ENCODE data around the gene RALGAPA2. TPM values are rescaled to one million over a fixed set of nuclear protein-coding genes. Genes with fewer than 3 reads are reported as not detected.

RALGAPA2 gene
- total RNA-seq, 2 donors from 2014 or later = 40.2 to 45.4 TPM

GRCh38 chr20:20395087-20395486 is 317.4 kb downstream of the RALGAPA2 start:
- ATAC-seq (no peak), DNase-seq (no peak)
- H3K36me3 ChIP-seq (replicated peaks in 1 of 2; ENCODE audit: insufficient read depth in 1 of 2, low read depth in 2 of 2) = peaks cover 6 to 9% of the 10 kb centered on the region in 2 donors
- 88 to 90% methylated on average over 12 of the region's 12 CpGs for WGBS, 2 donors
- intact Hi-C loops (cut with DNase I) = no loop called here
- no peaks in the 10 kb centered on the region for H3K27me3 ChIP-seq
- TF ChIP-seq CTCF (IDR thresholded peaks at IDR 0.05) (no peak), POLR2A (IDR thresholded peaks at IDR 0.05) (no peak)
- peaks cover 7% of the 10 kb centered on the region for H3K4me1 ChIP-seq
- H3K4me3 ChIP-seq = no peak overlapping the region
- H3K9me3 ChIP-seq = no peaks in the 10 kb centered on the region
- no peak overlapping the region for H3K27ac ChIP-seq

GRCh38 chr20:20393207-20394120 is 319.0 kb downstream of the RALGAPA2 start:
- no peak overlapping the region for H3K4me3 ChIP-seq
- H3K27ac ChIP-seq = no peak overlapping the region
- H3K4me1 ChIP-seq = no peaks in the 10 kb centered on the region
- ATAC-seq (no peak), DNase-seq (no peak)
- no peaks in the 10 kb centered on the region for H3K9me3 ChIP-seq
- intact Hi-C loops (cut with DNase I) = no loop called here
- H3K27me3 ChIP-seq = no peaks in the 10 kb centered on the region
- WGBS, 2 donors = 76 to 83% methylated on average over 20 of the region's 20 CpGs
- H3K36me3 ChIP-seq (replicated peaks in 1 of 2; ENCODE audit: insufficient read depth in 1 of 2, low read depth in 2 of 2) = peaks cover 6 to 9% of the 10 kb centered on the region in 2 donors
- TF ChIP-seq POLR2A (IDR thresholded peaks at IDR 0.05) = no peak
- no peak for TF ChIP-seq CTCF (IDR thresholded peaks at IDR 0.05)

- Histone ChIP-seq H3K9me3 (no peaks in the 10 kb centered on the region), H3K4me3 (no peak overlapping the region), H3K4me1 (no peaks in the 10 kb centered on the region), H3K27me3 (no peaks in the 10 kb centered on the region), H3K27ac (no peak overlapping the region), H3K36me3 (replicated peaks in 1 of 2; ENCODE audit: insufficient read depth in 1 of 2, low read depth in 2 of 2) (peaks cover 6 to 9% of the 10 kb centered on the region in 2 donors)
- DNase-seq = no peak
- TF ChIP-seq POLR2A (IDR thresholded peaks at IDR 0.05) = no peak
- no peak for TF ChIP-seq CTCF (IDR thresholded peaks at IDR 0.05)
- WGBS, 2 donors = 87 to 92% methylated on average over 13 of the region's 13 CpGs
- intact Hi-C loops (cut with DNase I) = no loop called here
- no peak for ATAC-seq
Observed at GRCh38 chr20:20391766-20392165, 320.7 kb downstream of the RALGAPA2 start.

- 82 to 85% methylated on average over 4 of the region's 4 CpGs for WGBS, 2 donors
- intact Hi-C loops (cut with DNase I) = no loop called here
- peaks cover 6 to 9% of the 10 kb centered on the region in 2 donors for H3K36me3 ChIP-seq (replicated peaks in 1 of 2; ENCODE audit: insufficient read depth in 1 of 2, low read depth in 2 of 2)
Observed at GRCh38 chr20:20391115-20391514, 321.3 kb downstream of the RALGAPA2 start.

More at GRCh38 chr20:20391115-20391514, 321.3 kb downstream of the RALGAPA2 start:
- DNase-seq (no peak), ATAC-seq (no peak)
- TF ChIP-seq CTCF (IDR thresholded peaks at IDR 0.05) = no peak
- no peak overlapping the region for H3K4me3 ChIP-seq
- H3K27me3 ChIP-seq = no peaks in the 10 kb centered on the region
- no peak overlapping the region for H3K27ac ChIP-seq
- H3K4me1 ChIP-seq = no peaks in the 10 kb centered on the region
- no peaks in the 10 kb centered on the region for H3K9me3 ChIP-seq

Measured in body of pancreas (tissue), 4 donors.